ENCODE measurements around the gene C1QTNF2.
"Not testable (repeated sequence)": the region's sequence is repeated elsewhere in the genome, so short reads cannot be mapped to it uniquely, and the experiment has no call there.

Gene C1QTNF2

GRCh38 chr5:160339406-160340130 lies 30.9 kb downstream of the C1QTNF2 start:
- H3K4me2 ChIP-seq (ENCODE audit: low read depth, low read length) = no peak overlapping the region
- no peak overlapping the region for H2AFZ ChIP-seq (ENCODE audit: low read length)
- H3K4me1 ChIP-seq (ENCODE audit: low read length) = no peaks in the 10 kb centered on the region
- no peak overlapping the region for H3K9ac ChIP-seq (ENCODE audit: low read length)
- H3K9me2 ChIP-seq (replicated peaks; ENCODE audit: insufficient read depth, low read length) = no peaks in the 10 kb centered on the region
- H3K79me2 ChIP-seq (ENCODE audit: low read length) = no peaks in the 10 kb centered on the region
- H3K4me3 ChIP-seq (ENCODE audit: low read length) = no peak overlapping the region
- no peaks in the 10 kb centered on the region for H4K20me1 ChIP-seq (ENCODE audit: insufficient read depth, low read length)
- H3K27ac ChIP-seq (ENCODE audit: low read length) = no peak overlapping the region
- no peaks in the 10 kb centered on the region for H3F3A ChIP-seq (ENCODE audit: insufficient read depth, low read length)
- H3K27me3 ChIP-seq (replicated peaks; ENCODE audit: insufficient read depth, low read length) = no peaks in the 10 kb centered on the region
- no peak for DNase-seq
- H3K9me3 ChIP-seq (replicated peaks; ENCODE audit: insufficient read depth, low read length) = no peaks in the 10 kb centered on the region
- H3K36me3 ChIP-seq (replicated peaks; ENCODE audit: insufficient read depth, low read length) = no peaks in the 10 kb centered on the region
- TF ChIP-seq CTCF (IDR thresholded peaks at IDR 0.05; ENCODE audit: low read length) = no peak
- TF ChIP-seq EZH2phosphoT487 (IDR thresholded peaks at IDR 0.05; ENCODE audit: low read length) = no peak
- no peak for TF ChIP-seq EZH2 (optimal IDR thresholded peaks at IDR 0.05; ENCODE audit: low read depth, low read length)

GRCh38 chr5:160334716-160335115 lies 35.7 kb downstream of the C1QTNF2 start:
- H3K27ac ChIP-seq (ENCODE audit: low read length); H3F3A ChIP-seq (ENCODE audit: insufficient read depth, low read length); H3K4me2 ChIP-seq (ENCODE audit: low read depth, low read length); H3K36me3 ChIP-seq (replicated peaks; ENCODE audit: insufficient read depth, low read length); H3K9ac ChIP-seq (ENCODE audit: low read length); H2AFZ ChIP-seq (ENCODE audit: low read length); H3K9me2 ChIP-seq (replicated peaks; ENCODE audit: insufficient read depth, low read length); H3K4me3 ChIP-seq (ENCODE audit: low read length); H3K79me2 ChIP-seq (ENCODE audit: low read length); H3K27me3 ChIP-seq (replicated peaks; ENCODE audit: insufficient read depth, low read length); DNase-seq; H3K4me1 ChIP-seq (ENCODE audit: low read length); H4K20me1 ChIP-seq (ENCODE audit: insufficient read depth, low read length); H3K9me3 ChIP-seq (replicated peaks; ENCODE audit: insufficient read depth, low read length): not testable (repeated sequence)

GRCh38 chr5:160333721-160334120 lies 36.7 kb downstream of the C1QTNF2 start:
- Histone ChIP-seq H3K27ac (ENCODE audit: low read length) (no peak overlapping the region), H3K4me1 (ENCODE audit: low read length) (no peaks in the 10 kb centered on the region), H4K20me1 (ENCODE audit: insufficient read depth, low read length) (no peaks in the 10 kb centered on the region), H3K9ac (ENCODE audit: low read length) (no peak overlapping the region), H3F3A (ENCODE audit: insufficient read depth, low read length) (no peaks in the 10 kb centered on the region), H3K4me3 (ENCODE audit: low read length) (no peak overlapping the region), H3K9me2 (replicated peaks; ENCODE audit: insufficient read depth, low read length) (no peaks in the 10 kb centered on the region), H3K36me3 (replicated peaks; ENCODE audit: insufficient read depth, low read length) (no peaks in the 10 kb centered on the region), H2AFZ (ENCODE audit: low read length) (no peak overlapping the region), H3K9me3 (replicated peaks; ENCODE audit: insufficient read depth, low read length) (no peaks in the 10 kb centered on the region), H3K27me3 (replicated peaks; ENCODE audit: insufficient read depth, low read length) (no peaks in the 10 kb centered on the region), H3K4me2 (ENCODE audit: low read depth, low read length) (no peak overlapping the region), H3K79me2 (ENCODE audit: low read length) (no peaks in the 10 kb centered on the region)
- no peak for TF ChIP-seq EZH2phosphoT487 (IDR thresholded peaks at IDR 0.05; ENCODE audit: low read length)
- TF ChIP-seq CTCF (IDR thresholded peaks at IDR 0.05; ENCODE audit: low read length) = no peak
- no peak for TF ChIP-seq EZH2 (optimal IDR thresholded peaks at IDR 0.05; ENCODE audit: low read depth, low read length)
- no peak for DNase-seq

- no peaks in the 10 kb centered on the region for H4K20me1 ChIP-seq (ENCODE audit: insufficient read depth, low read length)
- H3K4me1 ChIP-seq (ENCODE audit: low read length) = no peaks in the 10 kb centered on the region
- TF ChIP-seq EZH2 (optimal IDR thresholded peaks at IDR 0.05; ENCODE audit: low read depth, low read length) (no peak), CTCF (IDR thresholded peaks at IDR 0.05; ENCODE audit: low read length) (no peak), EZH2phosphoT487 (IDR thresholded peaks at IDR 0.05; ENCODE audit: low read length) (no peak)
- H3K36me3 ChIP-seq (replicated peaks; ENCODE audit: insufficient read depth, low read length) = no peaks in the 10 kb centered on the region
- no peaks in the 10 kb centered on the region for H3K9me3 ChIP-seq (replicated peaks; ENCODE audit: insufficient read depth, low read length)
- H3K9me2 ChIP-seq (replicated peaks; ENCODE audit: insufficient read depth, low read length) = no peaks in the 10 kb centered on the region
- H2AFZ ChIP-seq (ENCODE audit: low read length) = no peak overlapping the region
- no peak overlapping the region for H3K4me3 ChIP-seq (ENCODE audit: low read length)
- H3K27ac ChIP-seq (ENCODE audit: low read length) = no peak overlapping the region
- H3K27me3 ChIP-seq (replicated peaks; ENCODE audit: insufficient read depth, low read length) = no peaks in the 10 kb centered on the region
- no peak overlapping the region for H3K9ac ChIP-seq (ENCODE audit: low read length)
- no peaks in the 10 kb centered on the region for H3F3A ChIP-seq (ENCODE audit: insufficient read depth, low read length)
- no peak overlapping the region for H3K4me2 ChIP-seq (ENCODE audit: low read depth, low read length)
- no peak for DNase-seq
- H3K79me2 ChIP-seq (ENCODE audit: low read length) = no peaks in the 10 kb centered on the region
These were observed 40.2 kb downstream of the C1QTNF2 start for GRCh38 chr5:160330212-160330611.
